Measurements from ENCODE around the gene CDIP1. TPM values are rescaled to one million over a fixed set of nuclear protein-coding genes. Genes with fewer than 3 reads are reported as not detected.

The CDIP1 gene
- total RNA-seq, 1 donor from 2014 or later = 64.7 TPM

- Histone ChIP-seq H3K27ac (ENCODE audit: low read depth, low read length) (no peak overlapping the region), H2AFZ (ENCODE audit: low read depth, low read length) (no peak overlapping the region), H3K9ac (ENCODE audit: low read length) (no peak overlapping the region), H3K4me2 (ENCODE audit: low read length) (no peak overlapping the region), H3K4me1 (ENCODE audit: insufficient read depth, low read length) (peaks cover 11% of the 10 kb centered on the region), H3K79me2 (ENCODE audit: insufficient read depth, low read length) (peaks cover 22% of the 10 kb centered on the region), H3K4me3 (ENCODE audit: insufficient read depth, low read depth, low read length) (no peak overlapping the region), H3K27me3 (ENCODE audit: insufficient read depth, low read length) (no peaks in the 10 kb centered on the region), H3K36me3 (ENCODE audit: insufficient read depth, low read length) (no peaks in the 10 kb centered on the region), H3K9me3 (ENCODE audit: insufficient read depth, low read depth, low read length) (no peaks in the 10 kb centered on the region), H4K20me1 (ENCODE audit: insufficient read depth, low read length) (peaks cover 41% of the 10 kb centered on the region)
- no peak for TF ChIP-seq CTCF (IDR thresholded peaks at IDR 0.05; ENCODE audit: insufficient read depth, low read depth, low read length)
- TF ChIP-seq EZH2 (IDR thresholded peaks at IDR 0.05; ENCODE audit: insufficient read depth, low read length) = no peak
- peaks cover 25% of the 10 kb centered on the region for H3K36me3 Mint-ChIP-seq (ENCODE audit: low read depth, unreplicated experiment)
- H3K9me3 Mint-ChIP-seq (ENCODE audit: unreplicated experiment) = no peaks in the 10 kb centered on the region
- no peaks in the 10 kb centered on the region for H3K27me3 Mint-ChIP-seq (ENCODE audit: low read depth, unreplicated experiment)
- H3K27ac Mint-ChIP-seq (ENCODE audit: unreplicated experiment) = no peak overlapping the region
- H3K4me1 Mint-ChIP-seq (ENCODE audit: low read depth, unreplicated experiment) = peaks cover 30% of the 10 kb centered on the region
- no peak overlapping the region for H3K4me3 Mint-ChIP-seq (ENCODE audit: unreplicated experiment)
- DNase-seq (ENCODE audit: low read depth) = no peak
- no peak for FAIRE-seq
Measured at GRCh38 chr16:4531811-4532210, 6.8 kb downstream of the CDIP1 start.

GRCh38 chr16:4529085-4530060 lies 9.2 kb downstream of the CDIP1 start:
- peak overlapping the region; percentile 98 for H3K27ac Mint-ChIP-seq (ENCODE audit: unreplicated experiment)
- H3K4me2 ChIP-seq (ENCODE audit: low read length) = peak overlapping the region; percentile 72
- peaks cover 11% of the 10 kb centered on the region for H3K79me2 ChIP-seq (ENCODE audit: insufficient read depth, low read length)
- H4K20me1 ChIP-seq (ENCODE audit: insufficient read depth, low read length) = peaks cover 48% of the 10 kb centered on the region
- no peaks in the 10 kb centered on the region for H3K27me3 Mint-ChIP-seq (ENCODE audit: low read depth, unreplicated experiment)
- H3K4me3 Mint-ChIP-seq (ENCODE audit: unreplicated experiment) = peak overlapping the region; percentile 75
- FAIRE-seq (no peak), DNase-seq (ENCODE audit: low read depth) (peak; percentile 83)
- TF ChIP-seq EZH2 (IDR thresholded peaks at IDR 0.05; ENCODE audit: insufficient read depth, low read length) (no peak), CTCF (IDR thresholded peaks at IDR 0.05; ENCODE audit: insufficient read depth, low read depth, low read length) (no peak)
- peaks cover 20% of the 10 kb centered on the region for H3K36me3 Mint-ChIP-seq (ENCODE audit: low read depth, unreplicated experiment)
- H2AFZ ChIP-seq (ENCODE audit: low read depth, low read length) = no peak overlapping the region
- H3K27me3 ChIP-seq (ENCODE audit: insufficient read depth, low read length) = no peaks in the 10 kb centered on the region
- H3K9me3 Mint-ChIP-seq (ENCODE audit: unreplicated experiment) = no peaks in the 10 kb centered on the region
- H3K4me1 ChIP-seq (ENCODE audit: insufficient read depth, low read length) = peaks cover 11% of the 10 kb centered on the region
- H3K9ac ChIP-seq (ENCODE audit: low read length) = peak overlapping the region; percentile 6
- H3K4me3 ChIP-seq (ENCODE audit: insufficient read depth, low read depth, low read length) = no peak overlapping the region
- H3K9me3 ChIP-seq (ENCODE audit: insufficient read depth, low read depth, low read length) = no peaks in the 10 kb centered on the region
- H3K4me1 Mint-ChIP-seq (ENCODE audit: low read depth, unreplicated experiment) = peaks cover 26% of the 10 kb centered on the region
- H3K36me3 ChIP-seq (ENCODE audit: insufficient read depth, low read length) = no peaks in the 10 kb centered on the region
- H3K27ac ChIP-seq (ENCODE audit: low read depth, low read length) = peak overlapping the region; percentile 52
